Astrocyte (in vitro differentiated cells and primary cell): ENCODE results near the gene CAPN9.

Source experiments
- EZH2 ChIP-seq: IDR thresholded peaks from 2 replicates; pipeline ENCODE4 v1.6.1; 2012; ENCODE audit warnings: mild to moderate bottlenecking, low read length, inconsistent platforms; ENCODE audit not compliant: insufficient read depth
- TF ChIP-seq, protein P1 (sequence below): IDR thresholded peaks from 2 replicates; pipeline ENCODE4 v1.5.1; 2011; ENCODE audit warnings: low read depth, mild to moderate bottlenecking, inconsistent platforms, low read length, moderate library complexity; ENCODE audit not compliant: insufficient read depth

GRCh38 chr1:230851291-230851691, 104.1 kb downstream of the CAPN9 start:
- TF ChIP-seq, protein P1, sequence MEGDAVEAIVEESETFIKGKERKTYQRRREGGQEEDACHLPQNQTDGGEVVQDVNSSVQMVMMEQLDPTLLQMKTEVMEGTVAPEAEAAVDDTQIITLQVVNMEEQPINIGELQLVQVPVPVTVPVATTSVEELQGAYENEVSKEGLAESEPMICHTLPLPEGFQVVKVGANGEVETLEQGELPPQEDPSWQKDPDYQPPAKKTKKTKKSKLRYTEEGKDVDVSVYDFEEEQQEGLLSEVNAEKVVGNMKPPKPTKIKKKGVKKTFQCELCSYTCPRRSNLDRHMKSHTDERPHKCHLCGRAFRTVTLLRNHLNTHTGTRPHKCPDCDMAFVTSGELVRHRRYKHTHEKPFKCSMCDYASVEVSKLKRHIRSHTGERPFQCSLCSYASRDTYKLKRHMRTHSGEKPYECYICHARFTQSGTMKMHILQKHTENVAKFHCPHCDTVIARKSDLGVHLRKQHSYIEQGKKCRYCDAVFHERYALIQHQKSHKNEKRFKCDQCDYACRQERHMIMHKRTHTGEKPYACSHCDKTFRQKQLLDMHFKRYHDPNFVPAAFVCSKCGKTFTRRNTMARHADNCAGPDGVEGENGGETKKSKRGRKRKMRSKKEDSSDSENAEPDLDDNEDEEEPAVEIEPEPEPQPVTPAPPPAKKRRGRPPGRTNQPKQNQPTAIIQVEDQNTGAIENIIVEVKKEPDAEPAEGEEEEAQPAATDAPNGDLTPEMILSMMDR: no peak
- TF ChIP-seq EZH2: no peak
